ENCODE data around the gene ORC3. TPM values are rescaled to one million over a fixed set of nuclear protein-coding genes. Genes with fewer than 3 reads are reported as not detected.
A peak's percentile ranks its signal among the peaks of the same experiment; 100 is the strongest.
"Not testable (repeated sequence)": the region's sequence is repeated elsewhere in the genome, so short reads cannot be mapped to it uniquely, and the experiment has no call there.

Gene ORC3
- total and polyA plus RNA-seq, 12 donors, result 21.1 to 61.3 (median 30.6) TPM

- TF ChIP-seq CTCF (IDR thresholded peaks at IDR 0.05) (no peak), POLR2A (IDR thresholded peaks at IDR 0.05) (no peak)
- Histone ChIP-seq H3K27ac (no peak overlapping the region), H3K4me3 (no peak overlapping the region), H3K9me3 (replicated peaks in 1 of 3) (no peaks in the 10 kb centered on the region), H3K27me3 (no peaks in the 10 kb centered on the region), H3K4me1 (replicated peaks in 1 of 2) (no peaks in the 10 kb centered on the region), H3K36me3 (replicated peaks in 1 of 2) (peaks cover 0 to 27% of the 10 kb centered on the region in 2 donors)
- DNase-seq, result no peak
- WGBS, 4 donors, result 83 to 97% (median 91%) methylated on average over 3 of the region's 3 CpGs
- intact Hi-C loops (cut with DNase I), result no loop called here
Measured at GRCh38 chr6:87608802-87609201, 18.9 kb downstream of the ORC3 start.

GRCh38 chr6:87613018-87613417, 23.1 kb downstream of the ORC3 start:
- H3K4me1 ChIP-seq (replicated peaks in 1 of 2); intact Hi-C loops (cut with DNase I); H3K4me3 ChIP-seq; H3K9me3 ChIP-seq (replicated peaks in 1 of 3); H3K27ac ChIP-seq; DNase-seq; H3K27me3 ChIP-seq: not testable (repeated sequence)
- WGBS, 4 donors, result 95 to 100% (median 98%) methylated on average over 2 of the region's 2 CpGs
- peaks cover 0 to 18% of the 10 kb centered on the region in 2 donors for H3K36me3 ChIP-seq (replicated peaks in 1 of 2)

- WGBS, 4 donors, result 58 to 67% (median 65%) methylated on average over 4 of the region's 4 CpGs
- intact Hi-C loops (cut with DNase I), result no loop called here
- Histone ChIP-seq H3K4me1 (replicated peaks in 1 of 2) (no peaks in the 10 kb centered on the region), H3K4me3 (no peak overlapping the region), H3K9me3 (replicated peaks in 1 of 3) (no peaks in the 10 kb centered on the region), H3K27ac (peak overlapping the region in 2 of 5 donors; percentile 10 to 44), H3K27me3 (no peaks in the 10 kb centered on the region), H3K36me3 (replicated peaks in 1 of 2) (peaks cover 0 to 7% of the 10 kb centered on the region in 2 donors)
- DNase-seq, result peak; percentile 45 to 74 (median 65)
- TF ChIP-seq POLR2A (IDR thresholded peaks at IDR 0.05) (peak in 1 of 2 donors; percentile 59), CTCF (IDR thresholded peaks at IDR 0.05) (no peak)
Measured at GRCh38 chr6:87617405-87617804, 27.5 kb downstream of the ORC3 start.

GRCh38 chr6:87618531-87618930, 28.6 kb downstream of the ORC3 start:
- H3K9me3 ChIP-seq (replicated peaks in 1 of 3), result no peaks in the 10 kb centered on the region
- H3K36me3 ChIP-seq (replicated peaks in 1 of 2), result no peaks in the 10 kb centered on the region
- no peaks in the 10 kb centered on the region for H3K27me3 ChIP-seq
- TF ChIP-seq POLR2A (IDR thresholded peaks at IDR 0.05), result no peak
- no peak for TF ChIP-seq CTCF (IDR thresholded peaks at IDR 0.05)
- intact Hi-C loops (cut with DNase I), result no loop called here
- DNase-seq, result no peak
- H3K27ac ChIP-seq, result no peak overlapping the region
- WGBS, 4 donors, result 59 to 73% (median 63%) methylated on average over 3 of the region's 3 CpGs
- no peak overlapping the region for H3K4me3 ChIP-seq
- no peaks in the 10 kb centered on the region for H3K4me1 ChIP-seq (replicated peaks in 1 of 2)

GRCh38 chr6:87623248-87623647, 33.3 kb downstream of the ORC3 start:
- no peaks in the 10 kb centered on the region for H3K9me3 ChIP-seq (replicated peaks in 1 of 3)
- 91 to 94% (median 92%) methylated on average over 3 of the region's 3 CpGs for WGBS, 4 donors
- no peak for TF ChIP-seq POLR2A (IDR thresholded peaks at IDR 0.05)
- TF ChIP-seq CTCF (IDR thresholded peaks at IDR 0.05), result no peak
- intact Hi-C loops (cut with DNase I), result no loop called here
- peaks cover 0 to 2% of the 10 kb centered on the region in 2 donors for H3K4me1 ChIP-seq (replicated peaks in 1 of 2)
- peak overlapping the region in 1 of 5 donors; percentile 5 for H3K27ac ChIP-seq
- DNase-seq, result no peak
- no peaks in the 10 kb centered on the region for H3K36me3 ChIP-seq (replicated peaks in 1 of 2)
- H3K4me3 ChIP-seq, result no peak overlapping the region
- no peaks in the 10 kb centered on the region for H3K27me3 ChIP-seq

Data from adrenal gland (tissue), 12 donors.